MCF 10A (cell line): ENCODE measurements around the gene GLS. TPM values are rescaled to one million over a fixed set of nuclear protein-coding genes. Genes with fewer than 3 reads are reported as not detected.

Experiments used
- BruUV-seq: library from RNA; stranded (reverse); fragments of 400-500 nt; replicated peaks from 2 replicates; lab custom pipeline; 2021; lab: Mats Ljungman, UMichigan
- CTCF ChIA-PET: fragments of 300-600 bp; sonication (Branson Sonifier 250); formaldehyde crosslinking; extraction: SDS; loops from one replicate; lab custom pipeline; 2021; ENCODE audit warnings: antibody characterized with exemption, inconsistent platforms; lab: Yijun Ruan, JAX
- POLR2A ChIA-PET: fragments of 300-600, 350-650 bp; sonication (Branson Sonifier 250); formaldehyde crosslinking; extraction: SDS; loops from one replicate; lab custom pipeline; 2020; ENCODE audit warnings: antibody characterized with exemption, inconsistent platforms; lab: Yijun Ruan, JAX
- DNase-seq: peaks from one replicate; pipeline ENCODE4 v3.0.0-alpha.2; 2018; ENCODE audit not compliant: unreplicated experiment
- H3K27ac Mint-ChIP-seq: one replicate; pipeline ENCODE4 v1.8.0; 2022; ENCODE audit warnings: mild to moderate bottlenecking, low read depth, mixed read lengths; ENCODE audit not compliant: unreplicated experiment
- H3K27me3 Mint-ChIP-seq: one replicate; pipeline ENCODE4 v1.8.0; 2022; ENCODE audit warnings: mixed read lengths; ENCODE audit not compliant: insufficient read depth, unreplicated experiment
- H3K36me3 Mint-ChIP-seq: one replicate; pipeline ENCODE4 v1.8.0; 2022; ENCODE audit warnings: mild to moderate bottlenecking, moderate library complexity, mixed read lengths; ENCODE audit not compliant: insufficient read depth, unreplicated experiment
- H3K4me1 Mint-ChIP-seq: one replicate; pipeline ENCODE4 v1.8.0; 2022; ENCODE audit warnings: mixed read lengths; ENCODE audit not compliant: insufficient read depth, unreplicated experiment
- H3K4me3 Mint-ChIP-seq: one replicate; pipeline ENCODE4 v1.8.0; 2022; ENCODE audit warnings: mild to moderate bottlenecking, moderate library complexity, mixed read lengths; ENCODE audit not compliant: unreplicated experiment
- H3K9me3 Mint-ChIP-seq: one replicate; pipeline ENCODE4 v1.8.0; 2022; ENCODE audit warnings: mixed read lengths; ENCODE audit not compliant: unreplicated experiment
- intact Hi-C: fragments of 100-400 bp; cut with micrococcal nuclease; formaldehyde crosslinking; loops from 2 replicates; pipeline ENCODE4 v1.14.1; 2022
- total RNA-seq: library from RNA; stranded (reverse); gene quantifications from 2 replicates; pipeline ENCODE4 v1.2.3, GENCODE V29; 2022
- TF ChIP-seq, protein P1 (sequence below): fragments of 200-600 bp; IDR thresholded peaks from one replicate; pipeline ENCODE4 v1.8.0; 2022; ENCODE audit warnings: antibody characterized with exemption, mild to moderate bottlenecking; ENCODE audit not compliant: unreplicated experiment

GLS gene
- total RNA-seq, 1 experiment from 2014 or later: 121 TPM

DNA sequence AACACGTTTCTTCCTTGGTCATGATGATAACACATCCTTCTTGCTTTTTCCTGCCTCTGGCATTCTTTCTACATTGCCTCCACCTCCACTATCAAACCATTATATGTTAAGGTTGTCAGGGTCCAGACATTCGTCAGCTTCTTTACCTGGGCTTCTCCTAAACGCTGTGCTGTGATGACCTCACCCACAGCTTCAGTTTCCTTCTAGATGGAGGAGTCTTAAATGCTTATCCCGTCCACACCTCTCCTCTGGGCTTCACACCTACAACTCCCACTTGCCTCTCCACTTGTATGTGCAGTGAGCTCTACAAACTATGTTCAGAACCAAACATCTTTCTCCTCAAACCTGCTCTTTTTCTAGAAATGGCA lies 134.0 kb downstream of the GLS start:
- Mint-ChIP-seq H3K27ac (no peak overlapping the region), H3K27me3 (peaks cover 11% of the 10 kb centered on the region), H3K4me3 (no peak overlapping the region), H3K36me3 (peaks cover 4% of the 10 kb centered on the region), H3K9me3 (no peaks in the 10 kb centered on the region), H3K4me1 (peaks cover 8% of the 10 kb centered on the region)
- DNase-seq: no peak
- TF ChIP-seq, protein P1, sequence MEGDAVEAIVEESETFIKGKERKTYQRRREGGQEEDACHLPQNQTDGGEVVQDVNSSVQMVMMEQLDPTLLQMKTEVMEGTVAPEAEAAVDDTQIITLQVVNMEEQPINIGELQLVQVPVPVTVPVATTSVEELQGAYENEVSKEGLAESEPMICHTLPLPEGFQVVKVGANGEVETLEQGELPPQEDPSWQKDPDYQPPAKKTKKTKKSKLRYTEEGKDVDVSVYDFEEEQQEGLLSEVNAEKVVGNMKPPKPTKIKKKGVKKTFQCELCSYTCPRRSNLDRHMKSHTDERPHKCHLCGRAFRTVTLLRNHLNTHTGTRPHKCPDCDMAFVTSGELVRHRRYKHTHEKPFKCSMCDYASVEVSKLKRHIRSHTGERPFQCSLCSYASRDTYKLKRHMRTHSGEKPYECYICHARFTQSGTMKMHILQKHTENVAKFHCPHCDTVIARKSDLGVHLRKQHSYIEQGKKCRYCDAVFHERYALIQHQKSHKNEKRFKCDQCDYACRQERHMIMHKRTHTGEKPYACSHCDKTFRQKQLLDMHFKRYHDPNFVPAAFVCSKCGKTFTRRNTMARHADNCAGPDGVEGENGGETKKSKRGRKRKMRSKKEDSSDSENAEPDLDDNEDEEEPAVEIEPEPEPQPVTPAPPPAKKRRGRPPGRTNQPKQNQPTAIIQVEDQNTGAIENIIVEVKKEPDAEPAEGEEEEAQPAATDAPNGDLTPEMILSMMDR: no peak
- TSS peak; percentile 93 for BruUV-seq
- intact Hi-C loops: loop anchor here (5.0 kb wide), 1 partner anchor 132 kb away; the partner anchor contains the start of gene GLS
- POLR2A ChIA-PET: interaction anchor here (0.7 to 3.3 kb wide), 10 partner anchors 8 to 431 kb away, joined by 3 to 31 read pairs (median 7); partner anchors contain the start of gene GLS
- CTCF ChIA-PET: interaction anchor here (0.5 to 1.2 kb wide), 4 partner anchors 14 to 1270 kb away, joined by 3 to 4 read pairs (median 3); no protein-coding TSS in a partner anchor

Other genes with a start within 250 kb of the GLS start
- gene NAB1, start 231.7 kb upstream of the GLS start, total RNA-seq: 40.3 and 48.5 TPM in 2 replicates
- gene STAT1, start 133.3 kb downstream of the GLS start, total RNA-seq: 32.3 and 36.9 TPM in 2 replicates